Endothelial cell of umbilical vein (primary cell): ENCODE measurements around the gene TSPAN14.
A peak's percentile ranks its signal among the peaks of the same experiment; 100 is the strongest.

Experiments used
- EZH2 ChIP-seq: IDR thresholded peaks from 2 replicates; pipeline ENCODE4 v1.6.1; 2012; ENCODE audit warnings: borderline replicate concordance, low read depth, mild to moderate bottlenecking, moderate library complexity, low read length, inconsistent platforms; ENCODE audit not compliant: severe bottlenecking
- FOS ChIP-seq: IDR thresholded peaks from 2 replicates; pipeline ENCODE4 v1.6.1; 2011; ENCODE audit warnings: mild to moderate bottlenecking, low read length, moderate library complexity, borderline replicate concordance; ENCODE audit not compliant: insufficient read depth
- GATA2 ChIP-seq: IDR thresholded peaks from 2 replicates; pipeline ENCODE4 v1.7.0; 2011; ENCODE audit warnings: low read depth, mild to moderate bottlenecking, moderate library complexity, mixed read lengths, low read length; ENCODE audit not compliant: insufficient read length, insufficient read depth
- JUN ChIP-seq: IDR thresholded peaks from 2 replicates; pipeline ENCODE4 v1.6.1; 2011; ENCODE audit warnings: borderline replicate concordance, low read depth; ENCODE audit not compliant: insufficient read length, insufficient read depth
- MYC ChIP-seq: IDR thresholded peaks from one replicate; pipeline ENCODE4 v1.6.1; 2011; ENCODE audit warnings: mild to moderate bottlenecking, low read depth, low read length
- POLR2A ChIP-seq: IDR thresholded peaks from 2 replicates; pipeline ENCODE4 v1.6.1; 2012; ENCODE audit warnings: low read depth, mild to moderate bottlenecking, control low read depth, low read length
- POLR2AphosphoS5 ChIP-seq: IDR thresholded peaks from 2 replicates; pipeline ENCODE4 v1.6.1; 2012; ENCODE audit warnings: low read depth, mild to moderate bottlenecking, control low read depth, low read length, moderate library complexity; ENCODE audit not compliant: insufficient read depth
- TF ChIP-seq, protein P1 (sequence below), 2 donors: IDR thresholded peaks; 1 replicate in 1 of 2; 2 replicates in 1 of 2; pipeline ENCODE4 v1.5.1; 2011; ENCODE audit warnings: low read length in 2 of 2, mild to moderate bottlenecking in 2 of 2, moderate library complexity in 2 of 2, control low read depth in 1 of 2, inconsistent platforms in 1 of 2, low read depth in 1 of 2; ENCODE audit not compliant: insufficient read depth in 1 of 2; ENCODE audit errors: extremely low read depth in 1 of 2
- TF ChIP-seq, protein P2 (sequence below): IDR thresholded peaks from 2 replicates; pipeline ENCODE4 v1.6.1; 2011; ENCODE audit not compliant: insufficient read depth, insufficient read length

DNA sequence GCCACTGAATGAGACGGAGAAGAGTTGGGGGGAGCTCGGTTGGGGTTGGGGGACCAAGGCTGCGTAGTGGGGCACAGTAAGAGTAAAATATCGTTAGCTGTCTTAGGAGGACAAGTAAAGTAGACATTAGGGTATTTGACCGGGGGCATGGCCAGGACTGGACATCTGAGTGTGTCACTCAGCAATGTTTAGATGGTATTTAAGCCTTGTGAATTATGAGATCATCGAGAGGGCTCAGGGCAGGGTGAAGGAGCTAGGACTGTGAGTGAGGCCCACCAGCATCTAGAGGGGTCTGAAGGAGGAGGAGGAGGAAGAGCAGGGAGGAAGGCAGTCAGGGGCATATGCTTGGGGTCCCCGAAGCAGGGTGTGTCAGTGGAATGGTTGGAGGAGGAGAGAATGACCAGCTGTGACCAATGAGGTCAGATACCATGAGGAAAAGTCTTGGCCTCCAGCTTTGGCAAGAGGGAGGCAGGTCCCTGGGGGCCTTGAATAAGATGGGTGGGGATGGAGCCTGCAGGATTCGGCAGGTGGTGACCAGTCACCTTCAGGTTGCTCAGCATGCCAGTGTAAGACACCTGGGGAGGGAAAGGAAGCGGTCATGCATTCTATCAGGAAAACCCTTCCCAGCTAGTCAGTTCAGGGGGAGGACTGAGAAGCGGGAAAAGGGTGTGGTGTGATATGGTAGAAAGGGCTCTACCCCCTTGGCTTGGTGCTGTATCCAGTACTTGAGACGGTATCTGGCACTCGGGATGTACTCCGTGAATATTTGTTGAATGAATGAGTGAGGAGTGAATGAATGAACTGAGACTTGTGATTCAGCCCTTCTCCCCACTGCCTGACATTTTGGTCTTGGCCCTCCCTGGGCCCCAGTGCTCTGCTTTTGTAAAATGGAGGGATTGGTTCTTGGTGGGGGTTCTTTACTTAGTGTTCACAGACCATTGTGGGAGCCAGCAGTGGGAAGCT lies 48.8 kb downstream of the TSPAN14 start:
- TF ChIP-seq, protein P1, sequence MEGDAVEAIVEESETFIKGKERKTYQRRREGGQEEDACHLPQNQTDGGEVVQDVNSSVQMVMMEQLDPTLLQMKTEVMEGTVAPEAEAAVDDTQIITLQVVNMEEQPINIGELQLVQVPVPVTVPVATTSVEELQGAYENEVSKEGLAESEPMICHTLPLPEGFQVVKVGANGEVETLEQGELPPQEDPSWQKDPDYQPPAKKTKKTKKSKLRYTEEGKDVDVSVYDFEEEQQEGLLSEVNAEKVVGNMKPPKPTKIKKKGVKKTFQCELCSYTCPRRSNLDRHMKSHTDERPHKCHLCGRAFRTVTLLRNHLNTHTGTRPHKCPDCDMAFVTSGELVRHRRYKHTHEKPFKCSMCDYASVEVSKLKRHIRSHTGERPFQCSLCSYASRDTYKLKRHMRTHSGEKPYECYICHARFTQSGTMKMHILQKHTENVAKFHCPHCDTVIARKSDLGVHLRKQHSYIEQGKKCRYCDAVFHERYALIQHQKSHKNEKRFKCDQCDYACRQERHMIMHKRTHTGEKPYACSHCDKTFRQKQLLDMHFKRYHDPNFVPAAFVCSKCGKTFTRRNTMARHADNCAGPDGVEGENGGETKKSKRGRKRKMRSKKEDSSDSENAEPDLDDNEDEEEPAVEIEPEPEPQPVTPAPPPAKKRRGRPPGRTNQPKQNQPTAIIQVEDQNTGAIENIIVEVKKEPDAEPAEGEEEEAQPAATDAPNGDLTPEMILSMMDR (IDR thresholded peaks at IDR 0.05; ENCODE audit: extremely low read depth in 1 of 2, insufficient read depth in 1 of 2, low read depth in 1 of 2, low read length in 2 of 2), result no peak
- no peak for TF ChIP-seq POLR2A
- peak; percentile 21 for TF ChIP-seq POLR2AphosphoS5
- no peak for TF ChIP-seq JUN
- no peak for TF ChIP-seq EZH2
- TF ChIP-seq, protein P2, sequence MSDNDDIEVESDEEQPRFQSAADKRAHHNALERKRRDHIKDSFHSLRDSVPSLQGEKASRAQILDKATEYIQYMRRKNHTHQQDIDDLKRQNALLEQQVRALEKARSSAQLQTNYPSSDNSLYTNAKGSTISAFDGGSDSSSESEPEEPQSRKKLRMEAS, result no peak
- TF ChIP-seq MYC, result no peak
- TF ChIP-seq FOS, result no peak
- no peak for TF ChIP-seq GATA2
